ENCODE data around the gene TNS3.

The TNS3 gene

DNA sequence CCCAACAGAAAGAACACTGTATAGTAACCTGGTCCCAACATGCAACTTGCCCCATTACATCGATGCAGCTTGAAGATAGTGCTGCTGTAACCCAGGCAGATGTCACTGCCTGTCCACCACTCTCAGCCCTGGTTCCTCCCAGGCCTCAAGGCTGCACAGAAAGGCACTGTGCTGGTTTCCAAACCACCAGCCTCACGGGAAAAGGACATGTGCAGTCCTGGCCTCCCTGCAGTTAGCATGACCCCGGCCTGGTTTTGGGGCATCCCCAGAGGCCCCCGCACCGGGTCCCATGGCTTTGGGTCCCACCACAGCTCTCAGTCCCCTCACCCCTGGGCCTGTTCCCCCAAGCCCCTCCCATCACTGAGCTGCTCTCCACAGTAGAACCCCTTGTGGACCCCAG lies 214.5 kb downstream of the TNS3 start:
- H3K36me3 Mint-ChIP-seq (ENCODE audit: insufficient read depth), result no peaks in the 10 kb centered on the region
- no peaks in the 10 kb centered on the region for H3K27me3 Mint-ChIP-seq
- H3K9me3 Mint-ChIP-seq, result peaks cover 0 to 3% of the 10 kb centered on the region in 2 donors
- H3K27ac Mint-ChIP-seq, result no peak overlapping the region
- DNase-seq (no peak), ATAC-seq (replicated peaks) (no peak)
- H3K4me1 Mint-ChIP-seq (ENCODE audit: low read depth in 2 of 2), result no peaks in the 10 kb centered on the region
- no peak overlapping the region for H3K4me3 Mint-ChIP-seq

DNA sequence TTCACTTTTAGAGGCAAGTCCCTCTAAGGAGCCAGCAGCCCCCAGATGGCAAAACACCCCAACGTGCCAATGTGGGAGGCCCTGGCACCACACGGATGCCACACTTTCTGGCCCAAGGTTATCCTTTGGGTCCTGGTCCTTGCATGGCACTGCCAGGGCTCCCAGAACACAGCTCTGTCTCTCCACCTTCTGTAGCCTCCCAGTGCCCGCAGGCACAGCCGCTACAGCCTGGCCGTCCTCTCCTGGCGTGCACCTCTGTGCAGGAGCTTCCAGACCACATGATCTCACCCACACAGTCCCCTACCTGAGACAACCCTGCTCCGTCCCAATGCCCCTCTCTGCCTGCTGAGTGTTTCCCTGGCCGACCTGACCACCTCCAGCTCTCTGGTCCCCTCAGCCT lies 215.0 kb downstream of the TNS3 start:
- ATAC-seq (replicated peaks) (no peak), DNase-seq (no peak)
- Mint-ChIP-seq H3K4me1 (ENCODE audit: low read depth in 2 of 2) (no peaks in the 10 kb centered on the region), H3K9me3 (peaks cover 0 to 3% of the 10 kb centered on the region in 2 donors), H3K4me3 (no peak overlapping the region), H3K27ac (no peak overlapping the region), H3K27me3 (no peaks in the 10 kb centered on the region), H3K36me3 (ENCODE audit: insufficient read depth) (no peaks in the 10 kb centered on the region)

DNA sequence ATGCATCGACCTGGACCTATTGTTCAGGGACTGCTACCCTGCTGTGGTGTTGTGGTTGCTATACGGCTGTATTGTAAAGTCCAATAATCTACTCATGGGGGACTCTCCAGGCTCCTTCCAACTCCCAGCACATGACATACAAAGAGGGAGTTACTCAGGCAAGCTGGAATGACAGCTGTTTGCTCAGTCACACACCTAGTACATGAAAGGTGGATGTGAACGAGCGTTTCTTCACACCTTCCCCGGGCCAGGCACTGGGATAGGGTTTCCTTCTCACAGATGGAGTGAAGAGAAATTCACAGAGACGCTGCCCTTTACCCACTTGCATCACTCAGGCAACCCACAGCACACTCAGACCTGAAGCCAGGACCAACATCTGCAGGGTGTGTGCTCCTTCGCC lies 215.7 kb downstream of the TNS3 start:
- Mint-ChIP-seq H3K27me3 (no peaks in the 10 kb centered on the region), H3K4me3 (no peak overlapping the region), H3K36me3 (ENCODE audit: insufficient read depth) (no peaks in the 10 kb centered on the region), H3K4me1 (ENCODE audit: low read depth in 2 of 2) (no peaks in the 10 kb centered on the region), H3K9me3 (peaks cover 0 to 3% of the 10 kb centered on the region in 2 donors), H3K27ac (no peak overlapping the region)
- no peak for DNase-seq
- no peak for ATAC-seq (replicated peaks)

GRCh38 chr7:47362984-47363383 lies 218.9 kb downstream of the TNS3 start:
- Mint-ChIP-seq H3K9me3 (no peaks in the 10 kb centered on the region), H3K27ac (no peak overlapping the region), H3K4me1 (ENCODE audit: low read depth in 2 of 2) (no peaks in the 10 kb centered on the region), H3K4me3 (no peak overlapping the region), H3K27me3 (no peaks in the 10 kb centered on the region), H3K36me3 (ENCODE audit: insufficient read depth) (no peaks in the 10 kb centered on the region)
- no peak for ATAC-seq (replicated peaks)
- DNase-seq, result no peak

DNA sequence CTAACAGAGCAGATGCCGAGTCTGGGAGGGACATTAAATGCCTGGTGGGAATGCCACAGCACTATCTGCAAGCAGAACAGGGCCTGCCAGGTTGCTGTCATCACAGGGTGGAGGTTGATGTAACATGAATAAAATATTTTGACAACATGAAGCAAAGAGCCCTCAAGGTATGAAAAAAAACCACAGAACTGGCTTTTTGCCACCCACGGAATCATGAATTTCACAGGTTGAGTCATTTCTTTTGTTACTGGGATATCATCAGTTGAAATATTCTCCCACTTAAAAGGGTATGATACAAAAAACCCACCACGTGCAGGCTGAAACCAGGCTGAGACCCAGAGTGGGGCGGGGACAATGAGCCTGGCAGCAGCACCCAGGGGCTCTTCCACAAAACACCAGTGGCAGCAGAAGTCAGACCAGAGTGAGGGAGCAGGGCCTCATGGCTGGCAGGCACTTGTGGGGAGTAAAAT lies 220.1 kb downstream of the TNS3 start:
- Mint-ChIP-seq H3K4me3 (no peak overlapping the region), H3K27me3 (no peaks in the 10 kb centered on the region), H3K4me1 (ENCODE audit: low read depth in 2 of 2) (no peaks in the 10 kb centered on the region), H3K36me3 (ENCODE audit: insufficient read depth) (no peaks in the 10 kb centered on the region), H3K9me3 (no peaks in the 10 kb centered on the region), H3K27ac (no peak overlapping the region)
- DNase-seq, result no peak
- no peak for ATAC-seq (replicated peaks)

GRCh38 chr7:47361236-47361635 lies 220.7 kb downstream of the TNS3 start:
- no peak for DNase-seq
- H3K4me3 Mint-ChIP-seq, result no peak overlapping the region
- no peaks in the 10 kb centered on the region for H3K9me3 Mint-ChIP-seq
- ATAC-seq (replicated peaks), result no peak
- H3K4me1 Mint-ChIP-seq (ENCODE audit: low read depth in 2 of 2), result no peaks in the 10 kb centered on the region
- H3K36me3 Mint-ChIP-seq (ENCODE audit: insufficient read depth), result no peaks in the 10 kb centered on the region
- H3K27me3 Mint-ChIP-seq, result no peaks in the 10 kb centered on the region
- no peak overlapping the region for H3K27ac Mint-ChIP-seq

- no peak for DNase-seq
- Mint-ChIP-seq H3K36me3 (ENCODE audit: insufficient read depth) (no peaks in the 10 kb centered on the region), H3K27ac (no peak overlapping the region), H3K4me1 (ENCODE audit: low read depth in 2 of 2) (no peaks in the 10 kb centered on the region), H3K9me3 (no peaks in the 10 kb centered on the region), H3K4me3 (no peak overlapping the region), H3K27me3 (no peaks in the 10 kb centered on the region)
- ATAC-seq (replicated peaks), result no peak
Observed at GRCh38 chr7:47360301-47360900, 221.5 kb downstream of the TNS3 start.

- Mint-ChIP-seq H3K36me3 (ENCODE audit: insufficient read depth) (no peaks in the 10 kb centered on the region), H3K4me1 (ENCODE audit: low read depth in 2 of 2) (no peaks in the 10 kb centered on the region), H3K4me3 (no peak overlapping the region), H3K9me3 (no peaks in the 10 kb centered on the region), H3K27ac (no peak overlapping the region), H3K27me3 (no peaks in the 10 kb centered on the region)
- no peak for DNase-seq
- ATAC-seq (replicated peaks), result no peak
Observed at GRCh38 chr7:47358944-47359588, 222.8 kb downstream of the TNS3 start.

DNA sequence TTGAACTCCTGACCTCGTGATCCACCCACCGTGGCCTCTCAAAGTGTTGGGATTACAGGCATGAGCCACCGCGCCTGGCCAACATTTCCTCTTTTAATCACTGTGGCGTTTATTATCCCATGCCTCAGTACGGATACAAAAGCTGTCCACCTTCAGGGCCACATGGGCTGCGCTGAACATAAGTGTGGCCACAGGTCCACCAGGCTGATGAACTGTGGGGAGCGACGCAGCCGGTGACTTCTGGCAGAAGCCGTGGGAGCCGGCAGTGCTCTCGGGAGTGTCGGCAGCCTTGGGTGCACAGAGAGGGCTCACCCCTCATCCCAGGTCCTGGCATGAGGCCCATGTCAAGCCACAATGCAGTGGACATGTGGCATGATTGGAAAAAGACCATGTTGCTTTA lies 223.6 kb downstream of the TNS3 start:
- no peaks in the 10 kb centered on the region for H3K27me3 Mint-ChIP-seq

DNA sequence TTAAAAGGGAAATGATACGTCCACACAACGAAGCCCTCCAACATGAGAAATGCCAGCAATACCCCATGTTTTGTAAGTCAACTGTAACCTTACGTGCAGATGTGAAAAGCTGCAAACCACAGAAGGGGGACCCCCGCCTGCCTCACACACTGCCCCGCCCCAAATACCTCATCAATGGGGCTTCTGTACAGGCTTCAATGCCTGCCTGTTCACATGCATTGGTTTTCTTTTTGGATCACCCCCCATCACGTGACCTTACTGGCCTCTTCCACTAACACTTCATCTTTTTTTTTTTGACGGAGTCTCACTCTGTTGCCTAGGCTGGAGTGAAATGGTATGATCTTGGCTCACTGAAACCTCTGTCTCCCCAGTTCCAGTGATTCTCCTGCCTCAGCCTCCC lies 224.0 kb downstream of the TNS3 start:
- ATAC-seq (replicated peaks), result no peak
- DNase-seq, result no peak

More for the DNA sequence above, 223.6 kb downstream of the TNS3 start:
- Mint-ChIP-seq H3K9me3 (no peaks in the 10 kb centered on the region), H3K36me3 (ENCODE audit: insufficient read depth) (no peaks in the 10 kb centered on the region), H3K27ac (no peak overlapping the region), H3K4me1 (ENCODE audit: low read depth in 2 of 2) (no peaks in the 10 kb centered on the region), H3K4me3 (no peak overlapping the region)
- DNase-seq (no peak), ATAC-seq (replicated peaks) (no peak)

DNA sequence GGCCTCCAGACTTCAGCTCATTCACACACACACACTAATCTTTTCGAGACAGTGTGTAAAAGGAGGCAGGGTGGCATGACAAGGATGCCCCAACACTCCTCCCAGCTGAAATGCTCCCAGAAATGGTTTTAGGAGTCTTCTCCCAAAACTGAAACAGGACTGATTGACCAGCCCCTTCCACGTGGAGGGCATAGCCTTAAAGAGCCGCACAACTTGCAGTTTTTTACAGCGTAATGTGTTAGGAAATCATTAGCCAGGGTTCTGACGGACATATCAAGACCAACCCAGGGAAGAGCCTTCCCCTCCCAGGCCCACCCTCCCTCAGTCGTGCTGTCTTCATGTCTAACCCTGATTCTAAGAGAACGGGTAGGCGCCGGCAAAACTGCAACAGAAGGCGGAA lies 224.6 kb downstream of the TNS3 start:
- Mint-ChIP-seq H3K4me1 (ENCODE audit: low read depth in 2 of 2) (no peaks in the 10 kb centered on the region), H3K4me3 (no peak overlapping the region), H3K9me3 (no peaks in the 10 kb centered on the region), H3K36me3 (ENCODE audit: insufficient read depth) (no peaks in the 10 kb centered on the region), H3K27ac (no peak overlapping the region), H3K27me3 (no peaks in the 10 kb centered on the region)
- DNase-seq (no peak), ATAC-seq (replicated peaks) (no peak)

More for the DNA sequence above, 224.0 kb downstream of the TNS3 start:
- Mint-ChIP-seq H3K4me3 (no peak overlapping the region), H3K4me1 (ENCODE audit: low read depth in 2 of 2) (no peaks in the 10 kb centered on the region), H3K9me3 (no peaks in the 10 kb centered on the region), H3K27ac (no peak overlapping the region), H3K36me3 (ENCODE audit: insufficient read depth) (no peaks in the 10 kb centered on the region), H3K27me3 (no peaks in the 10 kb centered on the region)

DNA sequence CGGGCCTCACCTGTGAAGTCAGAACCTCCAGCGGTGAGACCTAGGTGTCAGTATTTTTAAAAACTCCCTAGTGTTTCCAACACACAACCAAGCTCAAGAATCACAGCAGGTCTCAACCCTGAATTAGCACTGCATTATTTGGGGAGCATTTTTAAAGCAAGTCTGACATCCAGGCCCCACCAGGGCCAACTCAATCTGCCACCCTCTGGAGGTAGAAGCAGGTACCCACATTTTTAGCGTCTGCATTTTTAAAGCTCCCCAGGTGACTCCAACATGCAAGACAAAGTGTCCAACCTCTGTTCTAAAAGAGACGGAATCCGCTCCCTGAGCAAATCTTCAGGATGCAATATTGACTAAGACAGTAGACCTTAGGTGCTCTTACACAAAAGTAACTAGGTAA lies 225.7 kb downstream of the TNS3 start:
- H3K4me3 Mint-ChIP-seq, result no peak overlapping the region
- ATAC-seq (replicated peaks) (no peak), DNase-seq (no peak)
- H3K4me1 Mint-ChIP-seq (ENCODE audit: low read depth in 2 of 2), result no peaks in the 10 kb centered on the region
- no peaks in the 10 kb centered on the region for H3K27me3 Mint-ChIP-seq
- H3K27ac Mint-ChIP-seq, result no peak overlapping the region
- no peaks in the 10 kb centered on the region for H3K9me3 Mint-ChIP-seq
- H3K36me3 Mint-ChIP-seq (ENCODE audit: insufficient read depth), result no peaks in the 10 kb centered on the region

DNA sequence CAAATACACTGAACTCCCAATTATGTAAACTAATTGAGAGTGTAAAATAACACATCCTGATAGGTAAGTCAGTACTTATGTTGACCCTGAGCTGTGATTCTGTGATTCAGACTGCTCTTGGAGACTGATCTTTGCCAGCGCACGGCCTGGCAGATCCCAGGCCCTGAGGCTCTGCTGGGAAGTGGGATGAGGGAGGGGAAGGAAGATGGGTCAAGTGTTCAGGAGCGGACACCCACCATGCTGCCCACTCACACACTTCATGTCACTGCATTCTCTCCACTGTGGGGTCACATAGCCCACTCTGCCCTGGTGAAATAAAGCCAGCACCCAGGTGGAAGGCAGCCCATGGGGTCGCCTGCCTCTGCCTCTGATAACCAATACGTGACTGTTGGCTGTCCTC lies 226.2 kb downstream of the TNS3 start:
- Mint-ChIP-seq H3K4me1 (ENCODE audit: low read depth in 2 of 2) (no peaks in the 10 kb centered on the region), H3K9me3 (no peaks in the 10 kb centered on the region), H3K27ac (no peak overlapping the region), H3K4me3 (no peak overlapping the region), H3K27me3 (no peaks in the 10 kb centered on the region), H3K36me3 (ENCODE audit: insufficient read depth) (no peaks in the 10 kb centered on the region)
- ATAC-seq (replicated peaks) (no peak), DNase-seq (no peak)

GRCh38 chr7:47354831-47355541 lies 226.9 kb downstream of the TNS3 start:
- Mint-ChIP-seq H3K36me3 (ENCODE audit: insufficient read depth) (no peaks in the 10 kb centered on the region), H3K9me3 (no peaks in the 10 kb centered on the region), H3K27ac (no peak overlapping the region), H3K27me3 (no peaks in the 10 kb centered on the region), H3K4me1 (ENCODE audit: low read depth in 2 of 2) (no peaks in the 10 kb centered on the region), H3K4me3 (no peak overlapping the region)
- ATAC-seq (replicated peaks), result no peak
- no peak for DNase-seq
